Measurements from ENCODE around the gene AKR1A1.

Gene AKR1A1

DNA sequence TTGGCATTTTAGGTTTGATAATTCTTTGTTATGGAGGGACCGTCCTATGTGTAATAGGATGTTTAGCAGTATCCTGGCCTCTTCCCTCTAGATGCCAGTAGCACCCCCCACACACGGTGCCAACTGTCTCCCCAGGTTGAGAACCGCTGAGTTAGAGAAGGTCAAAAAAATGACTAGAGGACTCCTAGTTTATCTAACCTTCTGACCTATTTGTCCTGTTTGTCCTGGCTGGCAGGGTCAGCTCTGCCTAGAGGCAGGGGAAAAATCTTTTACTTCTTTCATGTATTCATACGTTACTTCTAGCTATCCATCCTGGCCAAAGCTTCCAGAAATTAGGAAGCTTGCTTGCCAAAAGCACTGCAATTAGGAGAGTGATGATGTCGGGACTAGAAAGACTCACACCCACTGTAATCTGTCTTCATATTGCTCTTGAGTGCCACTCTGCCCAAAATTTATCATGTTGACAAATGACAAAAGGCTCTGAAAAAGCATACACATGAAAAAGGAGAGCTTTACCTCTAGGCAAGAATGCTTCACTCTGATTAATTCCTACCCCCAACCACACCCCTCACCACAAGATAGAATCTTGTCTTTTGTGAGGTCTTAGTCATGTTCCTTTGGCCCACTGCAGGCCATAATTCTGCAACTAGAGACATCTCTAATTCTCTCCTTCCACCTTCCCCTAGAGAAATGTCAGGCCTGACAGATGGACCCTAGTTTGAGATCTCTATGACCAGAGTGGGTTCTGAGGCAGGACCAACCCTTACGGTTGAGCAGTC lies 14.4 kb upstream of the AKR1A1 start:
- no peak for DNase-seq
- TF ChIP-seq, protein P1, sequence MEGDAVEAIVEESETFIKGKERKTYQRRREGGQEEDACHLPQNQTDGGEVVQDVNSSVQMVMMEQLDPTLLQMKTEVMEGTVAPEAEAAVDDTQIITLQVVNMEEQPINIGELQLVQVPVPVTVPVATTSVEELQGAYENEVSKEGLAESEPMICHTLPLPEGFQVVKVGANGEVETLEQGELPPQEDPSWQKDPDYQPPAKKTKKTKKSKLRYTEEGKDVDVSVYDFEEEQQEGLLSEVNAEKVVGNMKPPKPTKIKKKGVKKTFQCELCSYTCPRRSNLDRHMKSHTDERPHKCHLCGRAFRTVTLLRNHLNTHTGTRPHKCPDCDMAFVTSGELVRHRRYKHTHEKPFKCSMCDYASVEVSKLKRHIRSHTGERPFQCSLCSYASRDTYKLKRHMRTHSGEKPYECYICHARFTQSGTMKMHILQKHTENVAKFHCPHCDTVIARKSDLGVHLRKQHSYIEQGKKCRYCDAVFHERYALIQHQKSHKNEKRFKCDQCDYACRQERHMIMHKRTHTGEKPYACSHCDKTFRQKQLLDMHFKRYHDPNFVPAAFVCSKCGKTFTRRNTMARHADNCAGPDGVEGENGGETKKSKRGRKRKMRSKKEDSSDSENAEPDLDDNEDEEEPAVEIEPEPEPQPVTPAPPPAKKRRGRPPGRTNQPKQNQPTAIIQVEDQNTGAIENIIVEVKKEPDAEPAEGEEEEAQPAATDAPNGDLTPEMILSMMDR (IDR thresholded peaks at IDR 0.05; ENCODE audit: low read depth, low read length): no peak
- Histone ChIP-seq H3K9me3 (ENCODE audit: severe bottlenecking) (no peaks in the 10 kb centered on the region), H3K27me3 (ENCODE audit: insufficient read depth, low read depth, severe bottlenecking) (no peaks in the 10 kb centered on the region), H3K4me3 (ENCODE audit: low read depth, low read length) (no peak overlapping the region), H3K27ac (no peak overlapping the region), H3K36me3 (no peaks in the 10 kb centered on the region)

DNA sequence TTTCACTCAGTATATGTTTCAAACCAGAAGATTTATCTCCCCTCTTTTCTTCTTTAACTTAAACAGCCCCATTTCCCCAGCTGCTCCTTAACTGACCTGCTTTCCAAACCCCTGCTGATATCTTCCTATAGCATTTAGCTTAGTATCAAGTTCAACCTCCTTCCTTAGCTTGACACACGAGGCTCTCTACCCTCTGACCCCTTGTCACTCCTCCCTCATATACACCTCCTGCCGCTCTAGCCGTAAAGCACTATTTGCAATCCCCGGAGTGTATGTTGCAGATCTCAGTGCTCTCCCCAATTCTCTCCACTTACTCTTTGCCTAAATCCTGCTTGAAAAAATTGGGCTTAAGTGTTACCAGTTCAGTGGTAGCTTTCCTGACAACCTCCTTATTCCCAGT lies 13.7 kb upstream of the AKR1A1 start:
- TF ChIP-seq, protein P1 (IDR thresholded peaks at IDR 0.05; ENCODE audit: low read depth, low read length): no peak
- no peaks in the 10 kb centered on the region for H3K9me3 ChIP-seq (ENCODE audit: severe bottlenecking)
- no peak overlapping the region for H3K27ac ChIP-seq
- H3K36me3 ChIP-seq: no peaks in the 10 kb centered on the region
- H3K27me3 ChIP-seq (ENCODE audit: insufficient read depth, low read depth, severe bottlenecking): no peaks in the 10 kb centered on the region
- H3K4me3 ChIP-seq (ENCODE audit: low read depth, low read length): no peak overlapping the region
- DNase-seq: no peak

DNA sequence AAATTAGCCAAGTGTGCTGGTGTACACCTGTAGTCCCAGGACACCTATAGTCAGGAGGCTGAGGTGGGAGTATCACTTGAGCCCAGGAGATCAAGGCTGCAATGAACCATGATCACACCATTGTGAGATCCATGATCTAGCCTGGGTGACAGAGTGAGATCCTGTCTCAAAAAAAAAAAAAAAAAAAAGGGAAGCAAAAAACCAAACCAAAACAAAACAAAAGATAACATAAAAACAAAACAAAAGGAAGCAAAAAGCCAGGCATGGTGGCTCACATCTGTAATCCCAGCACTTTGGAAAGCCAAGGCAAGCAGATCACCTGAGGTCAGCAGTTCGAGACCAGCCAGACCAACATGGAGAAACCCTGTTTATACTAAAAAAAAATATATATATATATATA lies 9.4 kb upstream of the AKR1A1 start:
- Histone ChIP-seq H3K27me3 (ENCODE audit: insufficient read depth, low read depth, severe bottlenecking) (no peaks in the 10 kb centered on the region), H3K36me3 (no peaks in the 10 kb centered on the region), H3K9me3 (ENCODE audit: severe bottlenecking) (no peaks in the 10 kb centered on the region), H3K27ac (no peak overlapping the region), H3K4me3 (ENCODE audit: low read depth, low read length) (no peak overlapping the region)
- TF ChIP-seq, protein P1 (IDR thresholded peaks at IDR 0.05; ENCODE audit: low read depth, low read length): no peak
- no peak for DNase-seq

DNA sequence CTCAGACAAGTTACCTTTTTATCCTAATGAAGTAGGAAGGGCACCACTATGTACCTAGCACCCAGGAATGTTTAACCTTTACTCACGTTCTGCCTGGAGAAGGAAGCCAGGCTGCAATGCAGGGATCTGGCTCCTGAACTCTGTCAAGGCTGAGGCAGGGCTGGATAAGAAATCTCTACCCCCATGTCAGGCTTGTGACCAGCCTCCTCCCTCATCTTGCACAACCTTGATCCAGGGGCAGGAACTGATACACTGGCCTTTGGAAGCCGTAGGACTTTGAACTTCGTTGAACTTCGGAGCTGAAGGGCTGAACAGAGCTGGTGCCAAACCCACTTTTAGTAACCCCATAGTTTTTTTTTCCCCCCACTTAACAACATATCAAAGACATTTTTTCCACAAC lies 8.0 kb upstream of the AKR1A1 start:
- TF ChIP-seq, protein P1 (IDR thresholded peaks at IDR 0.05; ENCODE audit: low read depth, low read length): no peak
- Histone ChIP-seq H3K27me3 (ENCODE audit: insufficient read depth, low read depth, severe bottlenecking) (no peaks in the 10 kb centered on the region), H3K36me3 (no peaks in the 10 kb centered on the region), H3K9me3 (ENCODE audit: severe bottlenecking) (no peaks in the 10 kb centered on the region), H3K4me3 (ENCODE audit: low read depth, low read length) (no peak overlapping the region), H3K27ac (no peak overlapping the region)
- no peak for DNase-seq

DNA sequence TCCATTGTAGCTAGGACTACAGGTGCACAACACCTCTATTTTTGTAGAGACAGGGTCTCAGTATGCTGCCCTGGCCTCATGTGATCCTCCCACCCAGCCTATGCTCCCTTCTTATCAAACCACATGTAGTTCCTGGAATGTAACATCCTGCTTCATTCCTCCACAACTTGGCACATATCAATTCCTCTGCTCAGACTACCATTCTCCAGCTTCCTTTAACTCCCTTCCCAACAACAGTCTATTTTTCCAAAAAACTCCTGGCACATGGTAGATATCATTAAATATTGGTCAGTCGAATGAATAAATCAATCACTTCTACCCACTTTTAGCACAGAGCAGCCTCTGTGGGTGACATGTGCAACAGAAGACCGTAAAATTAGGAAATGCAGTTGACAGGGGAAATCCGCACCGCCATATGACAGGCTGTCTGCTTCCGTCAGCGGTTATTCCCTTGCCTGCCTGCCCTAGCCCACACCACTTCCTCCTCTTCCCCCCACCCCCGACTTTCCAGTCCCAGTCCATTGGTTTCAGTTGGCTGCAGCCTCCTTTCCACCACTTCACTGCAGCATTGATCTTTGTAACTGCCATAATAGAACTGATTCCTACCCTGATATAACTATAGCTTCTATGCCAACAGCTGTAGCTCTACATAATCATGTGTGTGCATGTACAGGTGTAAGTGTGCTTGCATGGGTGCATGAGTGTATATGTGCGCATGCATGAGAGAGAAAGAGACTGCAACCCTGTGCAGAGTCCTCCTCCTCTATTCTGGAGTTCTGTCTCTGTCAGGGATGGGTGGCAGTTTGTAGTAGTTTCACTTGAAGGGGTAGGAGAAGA lies 6.8 kb upstream of the AKR1A1 start:
- Histone ChIP-seq H3K9me3 (ENCODE audit: severe bottlenecking) (no peaks in the 10 kb centered on the region), H3K36me3 (no peaks in the 10 kb centered on the region), H3K4me3 (ENCODE audit: low read depth, low read length) (no peak overlapping the region), H3K27ac (no peak overlapping the region), H3K27me3 (ENCODE audit: insufficient read depth, low read depth, severe bottlenecking) (no peaks in the 10 kb centered on the region)
- TF ChIP-seq, protein P1 (IDR thresholded peaks at IDR 0.05; ENCODE audit: low read depth, low read length): no peak
- DNase-seq: no peak

Measured in WERI-Rb-1 (cell line).